Sciatic nerve (tissue), 2 donors: Measurements from ENCODE around the gene FOXK1. TPM values are rescaled to one million over a fixed set of nuclear protein-coding genes. Genes with fewer than 3 reads are reported as not detected.

ENCODE experiments used
- ATAC-seq: fragments of 200-7000 bp; cut with Tn5 transposase; one replicate; pipeline ENCODE4 v1.9.1; 2020; ENCODE audit warnings: mild to moderate bottlenecking, moderate library complexity
- DNase-seq: peaks from one replicate; pipeline ENCODE4 v3.0.0-alpha.2; 2020; ENCODE audit warnings: low spot score
- intact Hi-C: fragments of 100-400 bp; cut with DNase I; formaldehyde crosslinking; loops from one replicate; pipeline ENCODE4 v1.14.2; 2022
- total RNA-seq: library from RNA; stranded (reverse); fragmentation: NEBNext Ultra II Directional; extraction: Animal tissue kit (Norgen Biotek cat#: 25700); gene quantifications from one replicate; pipeline ENCODE4 v1.2.1, GENCODE V29; 2021
- donor health status: DM: no; HTN: no; CAD: no.
- donor health status: DM: no; HTN: no; CAD: no.

FOXK1 gene
- total RNA-seq, 1 donor from 2014 or later, result 37.7 TPM

GRCh38 chr7:4730971-4731370 is 48.9 kb downstream of the FOXK1 start:
- intact Hi-C loops, result no loop called here
- DNase-seq (no peak), ATAC-seq (no peak)

GRCh38 chr7:4731803-4732202 is 49.7 kb downstream of the FOXK1 start:
- DNase-seq (no peak), ATAC-seq (no peak)
- intact Hi-C loops, result no loop called here

GRCh38 chr7:4733936-4734528 is 51.9 kb downstream of the FOXK1 start:
- DNase-seq (no peak), ATAC-seq (no peak)
- intact Hi-C loops, result no loop called here

GRCh38 chr7:4734587-4735345 is 52.7 kb downstream of the FOXK1 start:
- intact Hi-C loops, result no loop called here
- DNase-seq (no peak), ATAC-seq (no peak)

- DNase-seq (no peak), ATAC-seq (no peak)
- intact Hi-C loops, result no loop called here
Observed at GRCh38 chr7:4737300-4737699, 55.2 kb downstream of the FOXK1 start.

- intact Hi-C loops, result no loop called here
- DNase-seq, result no peak
- ATAC-seq, result peak; percentile 51
Observed at GRCh38 chr7:4738711-4739527, 56.8 kb downstream of the FOXK1 start.

GRCh38 chr7:4739528-4739992 is 57.5 kb downstream of the FOXK1 start:
- intact Hi-C loops, result no loop called here
- no peak for DNase-seq
- ATAC-seq, result peak; percentile 2

GRCh38 chr7:4740796-4741195 is 58.7 kb downstream of the FOXK1 start:
- intact Hi-C loops, result no loop called here
- DNase-seq, result no peak
- no peak for ATAC-seq

- intact Hi-C loops, result no loop called here
- ATAC-seq (peak; percentile 31), DNase-seq (no peak)
Observed at GRCh38 chr7:4742051-4742573, 60.0 kb downstream of the FOXK1 start.

- ATAC-seq (no peak), DNase-seq (no peak)
- intact Hi-C loops, result no loop called here
Observed at GRCh38 chr7:4742852-4743251, 60.8 kb downstream of the FOXK1 start.

- DNase-seq (peak; percentile 97), ATAC-seq (peak; percentile 95)
- intact Hi-C loops, result no loop called here
Observed at GRCh38 chr7:4744391-4745264, 62.5 kb downstream of the FOXK1 start.

GRCh38 chr7:4745265-4745919 is 63.3 kb downstream of the FOXK1 start:
- intact Hi-C loops, result no loop called here
- DNase-seq, result no peak
- no peak for ATAC-seq

GRCh38 chr7:4745971-4746919 is 64.2 kb downstream of the FOXK1 start:
- no peak for ATAC-seq
- intact Hi-C loops, result no loop called here
- no peak for DNase-seq

GRCh38 chr7:4747013-4747412 is 64.9 kb downstream of the FOXK1 start:
- no peak for ATAC-seq
- intact Hi-C loops, result no loop called here

GRCh38 chr7:4747746-4748145 is 65.7 kb downstream of the FOXK1 start:
- ATAC-seq (no peak), DNase-seq (no peak)
- intact Hi-C loops, result no loop called here

More at GRCh38 chr7:4747013-4747412, 64.9 kb downstream of the FOXK1 start:
- no peak for DNase-seq

GRCh38 chr7:4748231-4748681 is 66.2 kb downstream of the FOXK1 start:
- ATAC-seq (no peak), DNase-seq (no peak)
- intact Hi-C loops, result no loop called here

GRCh38 chr7:4749363-4749762 is 67.3 kb downstream of the FOXK1 start:
- DNase-seq (no peak), ATAC-seq (no peak)
- intact Hi-C loops, result no loop called here
